GM11168 (cell line): Measurements from ENCODE around the gene ZNF513.
"Not testable (repeated sequence)": the region's sequence is repeated elsewhere in the genome, so short reads cannot be mapped to it uniquely, and the experiment has no call there.

ENCODE experiments used
- in situ Hi-C: fragments of 300-500 bp; cut with MboI; formaldehyde crosslinking; loops from one replicate; pipeline ENCODE4 v1.12.0; 2022; ENCODE audit warnings: low sequenced_read_pairs; ENCODE audit not compliant: unreplicated experiment

The ZNF513 gene

GRCh38 chr2:27380626-27381545 is at the start of gene ZNF513:
Gene ZNF513 (minus strand): TSS chr2:27380734. CDS start chr2:27380526, 208 bp downstream.
- in situ Hi-C loops, result no loop called here

- in situ Hi-C loops, result no loop called here
Measured at GRCh38 chr2:27428978-27429541, 48.5 kb upstream of the ZNF513 start.

GRCh38 chr2:27428213-27428977 is 47.9 kb upstream of the ZNF513 start, which contains the start of gene NRBP1:
Gene NRBP1 (plus strand): TSS chr2:27428631. CDS start chr2:27433274, 4,643 bp downstream.
- in situ Hi-C loops, result no loop called here

- in situ Hi-C loops, result no loop called here
Measured at GRCh38 chr2:27427863-27428212, 47.3 kb upstream of the ZNF513 start.

GRCh38 chr2:27425039-27425438 is 44.5 kb upstream of the ZNF513 start:
- in situ Hi-C loops, result not testable (repeated sequence)

- in situ Hi-C loops, result no loop called here
Measured at GRCh38 chr2:27422958-27423357, 42.4 kb upstream of the ZNF513 start.

- in situ Hi-C loops, result no loop called here
Measured at GRCh38 chr2:27421660-27422250, 41.2 kb upstream of the ZNF513 start.

GRCh38 chr2:27420996-27421395 is 40.5 kb upstream of the ZNF513 start:
- in situ Hi-C loops, result no loop called here

- in situ Hi-C loops, result no loop called here
Measured at GRCh38 chr2:27416151-27416550, 35.6 kb upstream of the ZNF513 start.

- in situ Hi-C loops, result no loop called here
Measured at GRCh38 chr2:27412419-27413152, 32.1 kb upstream of the ZNF513 start.

GRCh38 chr2:27409321-27410073 is 29.0 kb upstream of the ZNF513 start, which contains the start of gene PPM1G:
Gene PPM1G (minus strand): TSS chr2:27409591. CDS start chr2:27409422, 169 bp downstream.
- in situ Hi-C loops, result no loop called here

GRCh38 chr2:27408601-27409320 is 28.2 kb upstream of the ZNF513 start:
- in situ Hi-C loops, result no loop called here

- in situ Hi-C loops, result no loop called here
Measured at GRCh38 chr2:27407798-27408491, 27.4 kb upstream of the ZNF513 start.

GRCh38 chr2:27400348-27401135 is 20.0 kb upstream of the ZNF513 start:
- in situ Hi-C loops, result no loop called here

GRCh38 chr2:27398962-27399361 is 18.4 kb upstream of the ZNF513 start:
- in situ Hi-C loops, result no loop called here

GRCh38 chr2:27393225-27393624 is 12.7 kb upstream of the ZNF513 start:
- in situ Hi-C loops, result no loop called here
